Right lobe of liver (tissue), 6 donors: Measurements from ENCODE around the gene SLC39A11. TPM values are rescaled to one million over a fixed set of nuclear protein-coding genes. Genes with fewer than 3 reads are reported as not detected.

Experiments
- ATAC-seq, 4 donors: fragments of 200-7000 bp; cut with Tn5 transposase; one replicate each; pipeline ENCODE4 v1.9.1; 2020; ENCODE audit warnings: mild to moderate bottlenecking in 4 of 4, moderate library complexity in 4 of 4
- DNase-seq, 3 donors: peaks; one replicate each; pipeline ENCODE4 v3.0.0-alpha.2; 2020
- H3K27ac ChIP-seq, 3 donors: fragments of 200-600 bp; one replicate each; pipeline ENCODE4 v1.8.0; 2022
- H3K27me3 ChIP-seq, 2 donors: fragments of 200-600 bp; one replicate each; pipeline ENCODE4 v1.8.0; 2022
- H3K36me3 ChIP-seq, 4 donors: fragments of 200-600 bp; sonication (generic) in 1 of 4; one replicate each; pipeline versions ENCODE4 v1.5.1 to v1.8.0; 2017 to 2022; ENCODE audit warnings: control low read depth in 1 of 4
- H3K4me1 ChIP-seq, 4 donors: fragments of 200-600 bp; sonication (generic) in 1 of 4; one replicate each; pipeline versions ENCODE4 v1.5.1 to v1.8.0; 2017 to 2022; ENCODE audit warnings: control low read depth in 1 of 4
- H3K4me3 ChIP-seq, 3 donors: fragments of 200-600 bp; one replicate each; pipeline ENCODE4 v1.8.0; 2022
- H3K9me3 ChIP-seq, 4 donors: fragments of 200-600 bp; sonication (generic) in 1 of 4; one replicate each; pipeline versions ENCODE4 v1.5.1 to v1.8.0; 2017 to 2022; ENCODE audit warnings: control low read depth in 1 of 4
- POLR2A ChIP-seq: fragments of 450-650 bp; IDR thresholded peaks from one replicate; pipeline ENCODE4 v1.6.1; 2017; ENCODE audit warnings: antibody characterized with exemption, mild to moderate bottlenecking
- WGBS: methylation state at CpG from one replicate; pipeline ENCODE4 v1.1.6; 2018; ENCODE audit warnings: low coverage, low lambda C conversion rate; ENCODE audit not compliant: insufficient coverage; ENCODE audit errors: missing lambda C conversion rate; 5-methylcytosine and 5-hydroxymethylcytosine counted together
- intact Hi-C, 2 donors: fragments of 100-400 bp; cut with DNase I; formaldehyde crosslinking; loops; one replicate each; pipeline versions ENCODE4 v1.11.2 to v1.14.1; 2022
- long read RNA-seq: library from polyadenylated mRNA; unstranded; transcript quantifications from one replicate; pipeline ENCODE4 v2.0.0, GENCODE V29; 2019
- total RNA-seq, 6 experiments: library from RNA; depleted of rRNA in 2 of 6; stranded (reverse); fragments of >200 nt in 2 of 6; fragmentation: NEBNext Ultra II Directional in 3 of 6; extraction: Animal tissue kit (Norgen Biotek cat#: 25700) in 3 of 6; gene quantifications; one replicate each; pipeline versions ENCODE4 v1.1.0 to v1.2.4, GENCODE V29; 2016 to 2023
- TF ChIP-seq, protein P1 (sequence below), 4 donors: fragments of 200-600 bp in 3 of 4; fragments of 450-650 bp in 1 of 4; IDR thresholded peaks; one replicate each; pipeline versions ENCODE4 v1.5.1 to v1.8.0; 2016 to 2022; ENCODE audit warnings: antibody characterized with exemption in 4 of 4, mild to moderate bottlenecking in 2 of 4
- donor health status: DM: no; HTN: yes; CAD: no.
- donor health status: DM: no; HTN: no; CAD: no.
- donor health status: DM: no; HTN: no; CAD: no.
- donor health status: DM: no; HTN: yes; CAD: no.
- donor health status: DM: no; HTN: yes; CAD: no.

The SLC39A11 gene
- 10 to 100 TPM; 25.4 to 49.6 (median 39.3) TPM for total RNA-seq
- long read RNA-seq, transcript SLC39A11-201 (10 exons, 2,737 nt) = major isoform, 5 of 6 reads
- long read RNA-seq, partial matches to known transcripts = 0 of 6 reads
- long read RNA-seq, other reads (novel, unspliced or antisense) = 1 of 6 reads

DNA sequence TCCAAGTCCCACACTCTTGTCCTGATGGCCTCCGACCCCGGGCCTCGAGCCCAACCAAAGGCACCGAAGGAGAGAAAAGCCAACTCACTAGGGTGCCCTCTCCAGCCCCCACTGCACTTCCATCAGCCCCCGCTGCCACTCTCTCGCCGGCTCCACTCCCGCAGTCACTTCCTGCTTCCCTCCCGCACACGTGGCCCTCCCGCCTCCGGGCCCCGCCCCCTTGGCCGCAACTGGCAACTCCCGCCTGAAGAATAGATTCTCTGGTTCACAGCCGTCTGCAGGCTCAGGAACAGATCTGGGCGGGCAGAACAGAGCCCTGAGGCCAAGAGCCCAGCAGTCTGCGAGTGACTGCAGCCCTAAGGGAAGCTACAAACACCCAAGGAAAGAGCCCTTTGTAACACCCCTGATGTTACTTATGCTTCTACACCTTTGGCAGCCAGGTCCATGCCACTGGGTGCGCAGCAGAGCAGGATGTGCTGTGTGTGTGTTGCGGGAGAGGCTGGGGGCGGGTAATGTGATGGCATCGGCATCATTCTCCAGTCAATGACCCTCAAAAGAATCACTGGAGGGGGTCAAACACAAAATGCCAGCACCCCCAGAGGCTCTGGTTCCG is at the start of gene SLC39A11:
Gene SLC39A11, minus strand, starts transcription at position 166 of the 613 bp plus-strand sequence. CDS start 3,924 bp downstream, outside the sequence.
- TF ChIP-seq POLR2A = peak; percentile 44
- TF ChIP-seq, protein P1, sequence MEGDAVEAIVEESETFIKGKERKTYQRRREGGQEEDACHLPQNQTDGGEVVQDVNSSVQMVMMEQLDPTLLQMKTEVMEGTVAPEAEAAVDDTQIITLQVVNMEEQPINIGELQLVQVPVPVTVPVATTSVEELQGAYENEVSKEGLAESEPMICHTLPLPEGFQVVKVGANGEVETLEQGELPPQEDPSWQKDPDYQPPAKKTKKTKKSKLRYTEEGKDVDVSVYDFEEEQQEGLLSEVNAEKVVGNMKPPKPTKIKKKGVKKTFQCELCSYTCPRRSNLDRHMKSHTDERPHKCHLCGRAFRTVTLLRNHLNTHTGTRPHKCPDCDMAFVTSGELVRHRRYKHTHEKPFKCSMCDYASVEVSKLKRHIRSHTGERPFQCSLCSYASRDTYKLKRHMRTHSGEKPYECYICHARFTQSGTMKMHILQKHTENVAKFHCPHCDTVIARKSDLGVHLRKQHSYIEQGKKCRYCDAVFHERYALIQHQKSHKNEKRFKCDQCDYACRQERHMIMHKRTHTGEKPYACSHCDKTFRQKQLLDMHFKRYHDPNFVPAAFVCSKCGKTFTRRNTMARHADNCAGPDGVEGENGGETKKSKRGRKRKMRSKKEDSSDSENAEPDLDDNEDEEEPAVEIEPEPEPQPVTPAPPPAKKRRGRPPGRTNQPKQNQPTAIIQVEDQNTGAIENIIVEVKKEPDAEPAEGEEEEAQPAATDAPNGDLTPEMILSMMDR (IDR thresholded peaks at IDR 0.05) = no peak
- Histone ChIP-seq H3K27ac (peak within 1 kb of the TSS in 2 of 3 donors; percentile 8 to 50), H3K4me3 (peak within 1 kb of the TSS; percentile 64 to 68 (median 64)), H3K27me3 (no peaks in the 10 kb centered on the region), H3K4me1 (peaks cover 0 to 31% (median 10%) of the 10 kb centered on the region in 4 donors), H3K9me3 (no peaks in the 10 kb centered on the region), H3K36me3 (peaks cover 0 to under 1% (median under 1%) of the 10 kb centered on the region in 4 donors)
- 9% methylated on average over 16 of the region's 23 CpGs for WGBS
- intact Hi-C loops = no loop called here
- ATAC-seq (peak; percentile 96 to 97 (median 96)), DNase-seq (peak; percentile 93 to 94 (median 94))

DNA sequence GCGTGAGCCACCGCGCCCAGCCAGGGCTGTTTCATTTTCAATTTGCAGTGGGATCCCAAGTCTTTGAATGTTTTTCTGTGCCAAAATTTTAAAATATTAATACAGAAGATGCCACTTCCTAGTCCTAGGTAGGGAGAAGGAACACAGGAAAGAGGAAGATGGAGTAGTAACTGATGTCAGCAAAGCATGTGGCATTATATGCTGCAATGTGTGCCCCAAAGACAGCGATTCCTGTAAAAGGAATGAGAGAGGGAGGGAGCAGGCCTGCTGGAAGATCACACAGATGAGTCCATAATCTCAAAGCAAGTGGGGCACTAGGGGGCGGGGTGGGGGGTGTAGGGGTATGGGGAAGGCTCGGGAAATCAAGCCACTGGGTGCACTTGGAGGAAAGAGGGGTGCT is 48.9 kb upstream of the SLC39A11 start:
- DNase-seq (no peak), ATAC-seq (peak in 2 of 4 donors; percentile 19 to 42)
- intact Hi-C loops = no loop called here
- Histone ChIP-seq H3K4me3 (no peak overlapping the region), H3K36me3 (no peaks in the 10 kb centered on the region), H3K9me3 (no peaks in the 10 kb centered on the region), H3K27me3 (no peaks in the 10 kb centered on the region), H3K27ac (no peak overlapping the region), H3K4me1 (no peaks in the 10 kb centered on the region)
- TF ChIP-seq, protein P1 (IDR thresholded peaks at IDR 0.05) = no peak
- no peak for TF ChIP-seq POLR2A
- 92% methylated on average over 5 of the region's 6 CpGs for WGBS

GRCh38 chr17:73140566-73140965 is 48.1 kb upstream of the SLC39A11 start:
- Histone ChIP-seq H3K27ac (no peak overlapping the region), H3K4me3 (no peak overlapping the region), H3K4me1 (no peaks in the 10 kb centered on the region), H3K36me3 (no peaks in the 10 kb centered on the region), H3K27me3 (no peaks in the 10 kb centered on the region), H3K9me3 (no peaks in the 10 kb centered on the region)
- intact Hi-C loops = no loop called here
- DNase-seq = no peak
- no peak for TF ChIP-seq POLR2A
- TF ChIP-seq, protein P1 (IDR thresholded peaks at IDR 0.05) = no peak
- no peak for ATAC-seq
- WGBS = 83% methylated on average over 2 of the region's 5 CpGs

DNA sequence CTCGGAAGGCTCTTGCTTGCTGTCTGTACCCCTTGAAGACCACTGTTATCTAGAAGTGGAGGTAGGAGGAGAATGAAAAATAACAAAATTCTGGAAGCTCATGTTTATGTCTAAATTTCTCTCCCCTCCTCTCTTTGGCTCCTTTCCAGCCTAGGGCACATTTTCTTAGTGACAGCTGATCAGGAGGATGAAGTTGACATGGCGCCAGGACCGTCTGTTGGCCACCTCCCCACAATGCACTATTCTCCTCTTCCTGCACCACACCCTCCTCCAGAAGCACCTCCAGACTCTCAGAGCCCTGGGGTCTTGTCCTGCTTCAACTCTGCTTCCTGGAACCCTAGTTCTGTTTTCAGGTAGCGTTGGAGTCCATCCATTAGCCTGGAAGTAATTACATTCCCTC is 46.8 kb upstream of the SLC39A11 start:
- DNase-seq = no peak
- no peak overlapping the region for H3K27ac ChIP-seq
- H3K27me3 ChIP-seq = no peaks in the 10 kb centered on the region
- WGBS = 39% methylated on average over 3 of the region's 4 CpGs
- intact Hi-C loops = no loop called here
- no peaks in the 10 kb centered on the region for H3K9me3 ChIP-seq
- no peak overlapping the region for H3K4me3 ChIP-seq
- ATAC-seq = no peak
- no peaks in the 10 kb centered on the region for H3K36me3 ChIP-seq
- H3K4me1 ChIP-seq = no peaks in the 10 kb centered on the region
- TF ChIP-seq POLR2A = no peak
- TF ChIP-seq, protein P1 (IDR thresholded peaks at IDR 0.05) = no peak
